Measurements from ENCODE around the gene C14orf180. TPM values are rescaled to one million over a fixed set of nuclear protein-coding genes. Genes with fewer than 3 reads are reported as not detected.

Gene C14orf180
- total RNA-seq, 6 donors from 2014 or later, result not detected

GRCh38 chr14:104598039-104598909 is 18.7 kb downstream of the C14orf180 start:
- TF ChIP-seq POLR2A (IDR thresholded peaks at IDR 0.05) (no peak), POLR2AphosphoS5 (IDR thresholded peaks at IDR 0.05) (no peak), EP300 (IDR thresholded peaks at IDR 0.05) (no peak), CTCF (IDR thresholded peaks at IDR 0.05) (no peak)
- Histone ChIP-seq H3K27ac (no peak overlapping the region), H3K9me3 (no peaks in the 10 kb centered on the region), H3K4me1 (no peaks in the 10 kb centered on the region), H3K4me3 (no peak overlapping the region), H3K36me3 (no peaks in the 10 kb centered on the region), H3K27me3 (peaks cover 0 to 4% (median 0%) of the 10 kb centered on the region in 4 donors)
- ATAC-seq (ENCODE audit: low FRiP score in 2 of 2), result no peak
- DNase-seq, result peak in 1 of 2 donors; percentile 26
- 47 to 63% methylated on average over 15 to 28 of the region's 28 CpGs for WGBS, 2 donors

- Histone ChIP-seq H3K27me3 (peaks cover 0 to 10% (median 2%) of the 10 kb centered on the region in 4 donors), H3K9me3 (no peaks in the 10 kb centered on the region), H3K4me3 (no peak overlapping the region), H3K27ac (no peak overlapping the region), H3K4me1 (peaks cover 0 to 4% (median 0%) of the 10 kb centered on the region in 4 donors), H3K36me3 (no peaks in the 10 kb centered on the region)
- DNase-seq, result no peak
- 78 to 93% methylated on average over 10 to 12 of the region's 12 CpGs for WGBS, 2 donors
- ATAC-seq (ENCODE audit: low FRiP score in 2 of 2), result no peak
- no peak for TF ChIP-seq EP300 (IDR thresholded peaks at IDR 0.05)
- no peak for TF ChIP-seq POLR2A (IDR thresholded peaks at IDR 0.05)
- no peak for TF ChIP-seq CTCF (IDR thresholded peaks at IDR 0.05)
- TF ChIP-seq POLR2AphosphoS5 (IDR thresholded peaks at IDR 0.05), result no peak
These were observed 19.3 kb downstream of the C14orf180 start for GRCh38 chr14:104598910-104599273.

GRCh38 chr14:104599446-104599845 is 19.9 kb downstream of the C14orf180 start:
- H3K27me3 ChIP-seq, result peaks cover 0 to 15% (median 5%) of the 10 kb centered on the region in 4 donors
- H3K4me3 ChIP-seq, result no peak overlapping the region
- TF ChIP-seq POLR2A (IDR thresholded peaks at IDR 0.05) (no peak), POLR2AphosphoS5 (IDR thresholded peaks at IDR 0.05) (no peak), EP300 (IDR thresholded peaks at IDR 0.05) (no peak), CTCF (IDR thresholded peaks at IDR 0.05) (no peak)
- WGBS, 2 donors, result 92 to 96% methylated on average over 6 to 7 of the region's 7 CpGs
- ATAC-seq (ENCODE audit: low FRiP score in 2 of 2) (no peak), DNase-seq (peak in 1 of 2 donors; percentile 29)
- H3K36me3 ChIP-seq, result no peaks in the 10 kb centered on the region
- H3K4me1 ChIP-seq, result peaks cover 0 to 9% (median 2%) of the 10 kb centered on the region in 4 donors
- no peak overlapping the region for H3K27ac ChIP-seq
- H3K9me3 ChIP-seq, result no peaks in the 10 kb centered on the region

- ATAC-seq (ENCODE audit: low FRiP score in 2 of 2) (no peak), DNase-seq (peak in 1 of 2 donors; percentile 63)
- H3K27ac ChIP-seq, result no peak overlapping the region
- TF ChIP-seq POLR2A (IDR thresholded peaks at IDR 0.05), result no peak
- no peak for TF ChIP-seq EP300 (IDR thresholded peaks at IDR 0.05)
- WGBS, 2 donors, result 23% methylated on average over 7 to 14 of the region's 14 CpGs
- H3K27me3 ChIP-seq, result peaks cover 0 to 23% (median 8%) of the 10 kb centered on the region in 4 donors
- no peaks in the 10 kb centered on the region for H3K9me3 ChIP-seq
- H3K4me3 ChIP-seq, result no peak overlapping the region
- H3K36me3 ChIP-seq, result no peaks in the 10 kb centered on the region
- peaks cover 0 to 15% (median 3%) of the 10 kb centered on the region in 4 donors for H3K4me1 ChIP-seq
These were observed 20.6 kb downstream of the C14orf180 start for GRCh38 chr14:104600141-104600643.

- Histone ChIP-seq H3K36me3 (no peaks in the 10 kb centered on the region), H3K4me3 (no peak overlapping the region), H3K27ac (no peak overlapping the region), H3K27me3 (peaks cover 0 to 23% (median 9%) of the 10 kb centered on the region in 4 donors), H3K4me1 (peaks cover 0 to 15% (median 3%) of the 10 kb centered on the region in 4 donors), H3K9me3 (no peaks in the 10 kb centered on the region)
- ATAC-seq (ENCODE audit: low FRiP score in 2 of 2) (no peak), DNase-seq (peak in 1 of 2 donors; percentile 63)
- WGBS, 2 donors, result 85 to 89% methylated on average over 3 to 8 of the region's 8 CpGs
- no peak for TF ChIP-seq POLR2AphosphoS5 (IDR thresholded peaks at IDR 0.05)
- no peak for TF ChIP-seq EP300 (IDR thresholded peaks at IDR 0.05)
- TF ChIP-seq POLR2A (IDR thresholded peaks at IDR 0.05), result no peak
- TF ChIP-seq CTCF (IDR thresholded peaks at IDR 0.05), result no peak
These were observed 21.2 kb downstream of the C14orf180 start for GRCh38 chr14:104600805-104601204.
